ENCODE data around the gene FAM131A. TPM values are rescaled to one million over a fixed set of nuclear protein-coding genes. Genes with fewer than 3 reads are reported as not detected.

FAM131A gene
- total and polyA plus RNA-seq, 5 donors = 26.5 to 41.1 (median 34.3) TPM

GRCh38 chr3:184315871-184316661, 21.3 kb upstream of the FAM131A start:
- DNase-seq = peak in 2 of 3 donors; percentile 60 to 63
- 28% methylated on average over 16 of the region's 16 CpGs for WGBS
- intact Hi-C loops (cut with DNase I) = loop anchor here in 1 of 4 donors (2.0 kb wide), 1 partner anchor 47 kb away; no protein-coding TSS in a partner anchor

GRCh38 chr3:184316792-184317191, 20.6 kb upstream of the FAM131A start:
- 77% methylated on average over 7 of the region's 7 CpGs for WGBS
- Histone ChIP-seq H3K4me1 (ENCODE audit: control insufficient read depth, insufficient read depth, low read length) (peaks cover 21% of the 10 kb centered on the region), H3K4me3 (ENCODE audit: low read length) (no peak overlapping the region), H3K27me3 (ENCODE audit: control insufficient read depth, insufficient read depth) (no peaks in the 10 kb centered on the region), H3K9me3 (ENCODE audit: control insufficient read depth, low read length) (no peaks in the 10 kb centered on the region), H3K27ac (ENCODE audit: low read length) (no peak overlapping the region)
- ATAC-seq = no peak
- intact Hi-C loops (cut with DNase I) = no loop called here
- DNase-seq = peak in 2 of 3 donors; percentile 9 to 16

More at GRCh38 chr3:184315871-184316661, 21.3 kb upstream of the FAM131A start:
- Histone ChIP-seq H3K9me3 (ENCODE audit: control insufficient read depth, low read length) (no peaks in the 10 kb centered on the region), H3K4me1 (ENCODE audit: control insufficient read depth, insufficient read depth, low read length) (peaks cover 17% of the 10 kb centered on the region), H3K27ac (ENCODE audit: low read length) (peak overlapping the region; percentile 36), H3K4me3 (ENCODE audit: low read length) (peak overlapping the region; percentile 98), H3K27me3 (ENCODE audit: control insufficient read depth, insufficient read depth) (no peaks in the 10 kb centered on the region)
- no peak for ATAC-seq

- whole genome bisulfite sequencing = 60% methylated on average over 5 of the region's 5 CpGs
- no peak overlapping the region for H3K4me3 ChIP-seq (ENCODE audit: low read length)
- intact Hi-C loops (cut with DNase I) = no loop called here
- DNase-seq (peak in 2 of 3 donors; percentile 36 to 56), ATAC-seq (no peak)
- H3K27ac ChIP-seq (ENCODE audit: low read length) = no peak overlapping the region
- no peaks in the 10 kb centered on the region for H3K27me3 ChIP-seq (ENCODE audit: control insufficient read depth, insufficient read depth)
- peaks cover 21% of the 10 kb centered on the region for H3K4me1 ChIP-seq (ENCODE audit: control insufficient read depth, insufficient read depth, low read length)
- no peaks in the 10 kb centered on the region for H3K9me3 ChIP-seq (ENCODE audit: control insufficient read depth, low read length)
Measured at GRCh38 chr3:184317201-184317600, 20.2 kb upstream of the FAM131A start.

GRCh38 chr3:184320104-184320445, 17.3 kb upstream of the FAM131A start:
- WGBS = 1% methylated on average over 4 of the region's 4 CpGs
- intact Hi-C loops (cut with DNase I) = no loop called here
- no peaks in the 10 kb centered on the region for H3K9me3 ChIP-seq (ENCODE audit: control insufficient read depth, low read length)
- DNase-seq (peak; percentile 99), ATAC-seq (peak; percentile 89 to 93)
- H3K4me1 ChIP-seq (ENCODE audit: control insufficient read depth, insufficient read depth, low read length) = peaks cover 21% of the 10 kb centered on the region
- H3K4me3 ChIP-seq (ENCODE audit: low read length) = no peak overlapping the region
- peak overlapping the region; percentile 53 for H3K27ac ChIP-seq (ENCODE audit: low read length)
- H3K27me3 ChIP-seq (ENCODE audit: control insufficient read depth, insufficient read depth) = no peaks in the 10 kb centered on the region

- 74% methylated on average over 5 of the region's 5 CpGs for WGBS
- H3K27me3 ChIP-seq (ENCODE audit: control insufficient read depth, insufficient read depth) = no peaks in the 10 kb centered on the region
Measured at GRCh38 chr3:184321666-184322065, 15.7 kb upstream of the FAM131A start.

GRCh38 chr3:184322731-184323487, 14.5 kb upstream of the FAM131A start:
- intact Hi-C loops (cut with DNase I) = no loop called here
- 82% methylated on average over 20 of the region's 20 CpGs for WGBS
- ATAC-seq (peak in 1 of 2 donors; percentile 8), DNase-seq (peak; percentile 53 to 75 (median 69))
- Histone ChIP-seq H3K27me3 (ENCODE audit: control insufficient read depth, insufficient read depth) (no peaks in the 10 kb centered on the region), H3K9me3 (ENCODE audit: control insufficient read depth, low read length) (no peaks in the 10 kb centered on the region), H3K27ac (ENCODE audit: low read length) (peak overlapping the region; percentile 30), H3K4me1 (ENCODE audit: control insufficient read depth, insufficient read depth, low read length) (peaks cover 11% of the 10 kb centered on the region), H3K4me3 (ENCODE audit: low read length) (no peak overlapping the region)

More at GRCh38 chr3:184321666-184322065, 15.7 kb upstream of the FAM131A start:
- Histone ChIP-seq H3K27ac (ENCODE audit: low read length) (peak overlapping the region; percentile 20), H3K4me3 (ENCODE audit: low read length) (no peak overlapping the region), H3K9me3 (ENCODE audit: control insufficient read depth, low read length) (no peaks in the 10 kb centered on the region), H3K4me1 (ENCODE audit: control insufficient read depth, insufficient read depth, low read length) (peaks cover 17% of the 10 kb centered on the region)
- intact Hi-C loops (cut with DNase I) = no loop called here
- ATAC-seq (no peak), DNase-seq (peak in 2 of 3 donors; percentile 44 to 60)

- intact Hi-C loops (cut with DNase I) = no loop called here
- Histone ChIP-seq H3K27me3 (ENCODE audit: control insufficient read depth, insufficient read depth) (no peaks in the 10 kb centered on the region), H3K4me1 (ENCODE audit: control insufficient read depth, insufficient read depth, low read length) (peaks cover 11% of the 10 kb centered on the region), H3K9me3 (ENCODE audit: control insufficient read depth, low read length) (no peaks in the 10 kb centered on the region), H3K4me3 (ENCODE audit: low read length) (no peak overlapping the region), H3K27ac (ENCODE audit: low read length) (peak overlapping the region; percentile 6)
- 74% methylated on average over 8 of the region's 8 CpGs for WGBS
- ATAC-seq (no peak), DNase-seq (peak; percentile 57 to 71 (median 59))
Measured at GRCh38 chr3:184323696-184324095, 13.7 kb upstream of the FAM131A start.

- H3K9me3 ChIP-seq (ENCODE audit: control insufficient read depth, low read length) = no peaks in the 10 kb centered on the region
- intact Hi-C loops (cut with DNase I) = no loop called here
- H3K4me3 ChIP-seq (ENCODE audit: low read length) = no peak overlapping the region
- ATAC-seq (no peak), DNase-seq (peak in 2 of 3 donors; percentile 15 to 24)
- peaks cover 4% of the 10 kb centered on the region for H3K4me1 ChIP-seq (ENCODE audit: control insufficient read depth, insufficient read depth, low read length)
- WGBS = 87% methylated on average over 13 of the region's 13 CpGs
- no peaks in the 10 kb centered on the region for H3K27me3 ChIP-seq (ENCODE audit: control insufficient read depth, insufficient read depth)
- H3K27ac ChIP-seq (ENCODE audit: low read length) = no peak overlapping the region
Measured at GRCh38 chr3:184325269-184325668, 12.1 kb upstream of the FAM131A start.

- Histone ChIP-seq H3K4me3 (ENCODE audit: low read length) (no peak overlapping the region), H3K27me3 (ENCODE audit: control insufficient read depth, insufficient read depth) (no peaks in the 10 kb centered on the region), H3K27ac (ENCODE audit: low read length) (no peak overlapping the region), H3K4me1 (ENCODE audit: control insufficient read depth, insufficient read depth, low read length) (peaks cover 4% of the 10 kb centered on the region), H3K9me3 (ENCODE audit: control insufficient read depth, low read length) (no peaks in the 10 kb centered on the region)
- 79% methylated on average over 6 of the region's 6 CpGs for WGBS
- intact Hi-C loops (cut with DNase I) = no loop called here
- DNase-seq = peak in 1 of 3 donors; percentile 13
- no peak for ATAC-seq
Measured at GRCh38 chr3:184325715-184326369, 11.6 kb upstream of the FAM131A start.

GRCh38 chr3:184327171-184327570, 10.2 kb upstream of the FAM131A start:
- intact Hi-C loops (cut with DNase I) = no loop called here
- 94% methylated on average over 21 of the region's 21 CpGs for WGBS

More at GRCh38 chr3:184327171-184327570, 10.2 kb upstream of the FAM131A start:
- Histone ChIP-seq H3K27me3 (ENCODE audit: control insufficient read depth, insufficient read depth) (no peaks in the 10 kb centered on the region), H3K4me1 (ENCODE audit: control insufficient read depth, insufficient read depth, low read length) (no peaks in the 10 kb centered on the region), H3K4me3 (ENCODE audit: low read length) (no peak overlapping the region), H3K9me3 (ENCODE audit: control insufficient read depth, low read length) (no peaks in the 10 kb centered on the region), H3K27ac (ENCODE audit: low read length) (no peak overlapping the region)
- DNase-seq (peak in 2 of 3 donors; percentile 50 to 55), ATAC-seq (no peak)
